Endodermal cell (in vitro differentiated cells): ENCODE results near the gene AGO1. TPM values are rescaled to one million over a fixed set of nuclear protein-coding genes. Genes with fewer than 3 reads are reported as not detected.
"Not testable (repeated sequence)": the region's sequence is repeated elsewhere in the genome, so short reads cannot be mapped to it uniquely, and the experiment has no call there.

Experiments
- DNase-seq: peaks from one replicate; pipeline ENCODE4 v3.0.0-alpha.2; 2017
- H3K27ac ChIP-seq: 2 replicates; pipeline ENCODE4 v1.5.1; 2013; ENCODE audit warnings: mild to moderate bottlenecking, low read depth, low read length, moderate library complexity
- H3K27me3 ChIP-seq: 2 replicates; pipeline ENCODE4 v1.6.1; 2013; ENCODE audit warnings: mild to moderate bottlenecking, low read length, moderate library complexity; ENCODE audit not compliant: insufficient read depth, control insufficient read depth, poor library complexity, severe bottlenecking
- H3K36me3 ChIP-seq: 2 replicates; pipeline ENCODE4 v1.7.0; 2013; ENCODE audit warnings: mild to moderate bottlenecking, low read length, moderate library complexity; ENCODE audit not compliant: control insufficient read depth, insufficient read depth
- H3K4me1 ChIP-seq: one replicate; pipeline ENCODE4 v1.7.0; 2013; ENCODE audit warnings: low read length; ENCODE audit not compliant: control insufficient read depth, insufficient read depth
- H3K4me3 ChIP-seq: 2 replicates; pipeline ENCODE4 v1.5.1; 2013; ENCODE audit warnings: mild to moderate bottlenecking, low read length, moderate library complexity
- H3K9ac ChIP-seq: 2 replicates; pipeline ENCODE4 v1.6.1; 2013; ENCODE audit warnings: mild to moderate bottlenecking, low read length, moderate library complexity; ENCODE audit not compliant: poor library complexity, severe bottlenecking; ENCODE audit errors: extremely low read depth
- H3K9me3 ChIP-seq: 2 replicates; pipeline ENCODE4 v1.6.1; 2013; ENCODE audit warnings: mild to moderate bottlenecking, low read length, moderate library complexity; ENCODE audit not compliant: control insufficient read depth
- H3K27ac Mint-ChIP-seq: 2 replicates; pipeline ENCODE4 v1.8.0; 2020; ENCODE audit warnings: mixed read lengths
- H3K27me3 Mint-ChIP-seq: 2 replicates; pipeline ENCODE4 v1.8.0; 2021; ENCODE audit warnings: mild to moderate bottlenecking, mixed read lengths; ENCODE audit not compliant: insufficient read depth
- H3K36me3 Mint-ChIP-seq: 2 replicates; pipeline ENCODE4 v1.8.0; 2020; ENCODE audit warnings: low read depth, mixed read lengths
- H3K4me1 Mint-ChIP-seq: 2 replicates; pipeline ENCODE4 v1.8.0; 2020; ENCODE audit warnings: mixed read lengths
- H3K4me3 Mint-ChIP-seq: 2 replicates; pipeline ENCODE4 v1.8.0; 2020; ENCODE audit warnings: mild to moderate bottlenecking, moderate library complexity, mixed read lengths
- H3K9me3 Mint-ChIP-seq: 2 replicates; pipeline ENCODE4 v1.8.0; 2020; ENCODE audit warnings: mild to moderate bottlenecking, mixed read lengths
- CTCF ChIP-seq: fragments of 200-600 bp; sonication (generic); conservative IDR thresholded peaks from 2 replicates; pipeline ENCODE4 v1.5.0; 2021; ENCODE audit warnings: antibody characterized with exemption, mild to moderate bottlenecking
- WGBS, 2 experiments: methylation state at CpG; one replicate each; pipeline versions ENCODE4 v1.1.5 to v1.1.7; 2013; ENCODE audit warnings: missing lambda C conversion rate in 2 of 2, mixed read lengths in 1 of 2; ENCODE audit not compliant: insufficient coverage in 1 of 2, insufficient read length in 1 of 2; 5-methylcytosine and 5-hydroxymethylcytosine counted together
- total RNA-seq, 2 donors: library from RNA; stranded (reverse); fragmentation: NEBNext Ultra II Directional in 1 of 2; extraction: Animal tissue kit (Norgen Biotek cat#: 25700) in 1 of 2; gene quantifications; 2 replicates in 1 of 2; 3 replicates in 1 of 2; pipeline ENCODE4 v1.2.1, GENCODE V29; 2021

Gene AGO1
- total RNA-seq, 2 donors from 2014 or later = 54.5 to 65.7 TPM

GRCh38 chr1:35886577-35887431 lies 3.8 kb downstream of the AGO1 start:
- peak overlapping the region; percentile 97 for H3K27ac ChIP-seq
- peaks cover 37% of the 10 kb centered on the region for H3K4me1 Mint-ChIP-seq
- H3K4me3 Mint-ChIP-seq = peak overlapping the region; percentile 48
- DNase-seq = peak; percentile 60
- H3K27ac Mint-ChIP-seq = peak overlapping the region; percentile 94
- H3K9me3 Mint-ChIP-seq = no peaks in the 10 kb centered on the region
- peak overlapping the region; percentile 31 for H3K9ac ChIP-seq
- peaks cover 27% of the 10 kb centered on the region for H3K36me3 ChIP-seq
- peaks cover 27% of the 10 kb centered on the region for H3K36me3 Mint-ChIP-seq
- peaks cover 16% of the 10 kb centered on the region for H3K4me1 ChIP-seq
- H3K4me3 ChIP-seq = peak overlapping the region; percentile 74
- WGBS, 2 experiments = 40 to 80% methylated on average over 1 to 3 of the region's 3 CpGs
- H3K27me3 ChIP-seq = no peaks in the 10 kb centered on the region
- no peak for TF ChIP-seq CTCF
- no peaks in the 10 kb centered on the region for H3K9me3 ChIP-seq
- H3K27me3 Mint-ChIP-seq = no peaks in the 10 kb centered on the region

- peak overlapping the region; percentile 94 for H3K27ac Mint-ChIP-seq
- 66 to 75% methylated on average over 2 of the region's 2 CpGs for WGBS, 2 experiments
- H3K4me3 ChIP-seq = peak overlapping the region; percentile 74
These were observed 4.5 kb downstream of the AGO1 start for GRCh38 chr1:35887508-35887907.

GRCh38 chr1:35888255-35888654 lies 5.2 kb downstream of the AGO1 start:
- Histone ChIP-seq H3K9me3 (no peaks in the 10 kb centered on the region), H3K27me3 (no peaks in the 10 kb centered on the region), H3K36me3 (peaks cover 42% of the 10 kb centered on the region), H3K27ac (no peak overlapping the region), H3K9ac (no peak overlapping the region), H3K4me1 (peaks cover 16% of the 10 kb centered on the region), H3K4me3 (no peak overlapping the region)
- peaks cover 36% of the 10 kb centered on the region for H3K4me1 Mint-ChIP-seq
- H3K36me3 Mint-ChIP-seq = peaks cover 41% of the 10 kb centered on the region
- no peak overlapping the region for H3K27ac Mint-ChIP-seq
- H3K9me3 Mint-ChIP-seq = no peaks in the 10 kb centered on the region
- H3K4me3 Mint-ChIP-seq = no peak overlapping the region
- DNase-seq = no peak
- H3K27me3 Mint-ChIP-seq = no peaks in the 10 kb centered on the region
- 93 to 98% methylated on average over 6 to 11 of the region's 11 CpGs for WGBS, 2 experiments
- TF ChIP-seq CTCF = no peak

More at GRCh38 chr1:35887508-35887907, 4.5 kb downstream of the AGO1 start:
- no peak overlapping the region for H3K9ac ChIP-seq
- no peak for DNase-seq
- H3K36me3 Mint-ChIP-seq = peaks cover 33% of the 10 kb centered on the region
- H3K27me3 ChIP-seq = no peaks in the 10 kb centered on the region
- H3K4me1 ChIP-seq = peaks cover 16% of the 10 kb centered on the region
- H3K4me1 Mint-ChIP-seq = peaks cover 37% of the 10 kb centered on the region
- H3K27me3 Mint-ChIP-seq = no peaks in the 10 kb centered on the region
- no peaks in the 10 kb centered on the region for H3K9me3 ChIP-seq
- peaks cover 34% of the 10 kb centered on the region for H3K36me3 ChIP-seq
- peak overlapping the region; percentile 97 for H3K27ac ChIP-seq
- no peak for TF ChIP-seq CTCF
- no peaks in the 10 kb centered on the region for H3K9me3 Mint-ChIP-seq
- peak overlapping the region; percentile 48 for H3K4me3 Mint-ChIP-seq

- H3K4me1 Mint-ChIP-seq = peaks cover 36% of the 10 kb centered on the region
- H3K9me3 Mint-ChIP-seq = not testable (repeated sequence)
These were observed 6.0 kb downstream of the AGO1 start for GRCh38 chr1:35888981-35889380.

More at GRCh38 chr1:35888981-35889380, 6.0 kb downstream of the AGO1 start:
- not testable (repeated sequence) for DNase-seq, H3K27ac Mint-ChIP-seq, H3K9ac ChIP-seq, H3K4me3 Mint-ChIP-seq, H3K4me3 ChIP-seq, H3K9me3 ChIP-seq, H3K27ac ChIP-seq, H3K27me3 ChIP-seq, H3K27me3 Mint-ChIP-seq
- H3K36me3 ChIP-seq = peaks cover 48% of the 10 kb centered on the region
- 90 to 91% methylated on average over 2 to 3 of the region's 3 CpGs for WGBS, 2 experiments
- H3K4me1 ChIP-seq = peaks cover 16% of the 10 kb centered on the region
- H3K36me3 Mint-ChIP-seq = peaks cover 46% of the 10 kb centered on the region
